Activated CD4-positive, alpha-beta memory T cell treated with anti-CD3 and anti-CD28 coated beads, Interleukin-2, amount 10 ng/mL, durations not matched to agents 7 days and 5 days (primary cell): Measurements from ENCODE around the gene ANKFY1. TPM values are rescaled to one million over a fixed set of nuclear protein-coding genes. Genes with fewer than 3 reads are reported as not detected.
A peak's percentile ranks its signal among the peaks of the same experiment; 100 is the strongest.

Experiments used
- CTCF ChIA-PET: fragments of 350-600 bp; sonication (Branson Sonifier 250); formaldehyde crosslinking; loops from one replicate; lab custom pipeline; 2021; ENCODE audit warnings: antibody characterized with exemption, inconsistent platforms; lab: Charles Lee
- POLR2A ChIA-PET: fragments of 350-600 bp; sonication (Branson Sonifier 250); formaldehyde crosslinking; loops from one replicate; lab custom pipeline; 2021; ENCODE audit warnings: antibody characterized with exemption; lab: Charles Lee
- DNase-seq: peaks from one replicate; pipeline ENCODE4 v3.0.0-alpha.2; 2020
- H3K27ac Mint-ChIP-seq: one replicate; pipeline ENCODE4 v1.8.0; 2021; ENCODE audit warnings: mild to moderate bottlenecking, mixed read lengths
- H3K27me3 Mint-ChIP-seq: one replicate; pipeline ENCODE4 v1.8.0; 2021; ENCODE audit warnings: mixed read lengths
- H3K36me3 Mint-ChIP-seq: one replicate; pipeline ENCODE4 v1.8.0; 2021; ENCODE audit warnings: low read depth, mixed read lengths
- H3K4me1 Mint-ChIP-seq: one replicate; pipeline ENCODE4 v1.8.0; 2021; ENCODE audit warnings: mixed read lengths
- H3K4me3 Mint-ChIP-seq: one replicate; pipeline ENCODE4 v1.8.0; 2021; ENCODE audit warnings: mild to moderate bottlenecking, mixed read lengths
- H3K9me3 Mint-ChIP-seq: one replicate; pipeline ENCODE4 v1.8.0; 2021; ENCODE audit warnings: mixed read lengths
- total RNA-seq, 2 experiments: library from RNA; stranded (reverse); gene quantifications; one replicate each; pipeline ENCODE4 v1.2.3, GENCODE V29; 2021

Gene ANKFY1
- total RNA-seq, 2 experiments from 2014 or later, result 70.7 to 71.6 TPM

GRCh38 chr17:4184811-4185210 is 79.0 kb downstream of the ANKFY1 start:
- Mint-ChIP-seq H3K36me3 (peaks cover 71% of the 10 kb centered on the region), H3K9me3 (no peaks in the 10 kb centered on the region), H3K27me3 (no peaks in the 10 kb centered on the region), H3K4me3 (no peak overlapping the region), H3K27ac (no peak overlapping the region), H3K4me1 (peaks cover 11% of the 10 kb centered on the region)
- no peak for DNase-seq
- POLR2A ChIA-PET, result interaction anchor here (0.8 kb wide), 1 partner anchor 380 kb away, joined by 3 read pairs; no protein-coding TSS in a partner anchor
- CTCF ChIA-PET, result no interaction called here

DNA sequence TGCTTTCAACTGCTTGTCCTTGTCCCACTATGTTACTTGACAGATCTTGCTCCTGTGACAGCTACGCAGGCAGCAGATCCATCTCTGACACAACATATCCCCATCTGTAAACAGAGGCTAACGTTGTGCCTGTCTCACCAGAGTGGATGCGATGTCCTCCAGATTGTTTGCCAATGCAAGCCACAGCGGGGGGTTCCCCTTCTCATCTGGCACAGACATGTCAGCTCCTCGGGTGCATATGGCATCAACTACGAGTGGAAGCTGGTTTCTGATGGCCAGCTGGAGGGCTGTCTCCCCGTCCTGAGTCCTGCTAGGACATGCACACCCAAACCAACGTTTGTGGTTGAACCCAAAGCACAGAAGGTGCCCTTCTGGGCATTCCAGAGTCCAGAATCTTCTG is 81.7 kb downstream of the ANKFY1 start:
- Mint-ChIP-seq H3K4me3 (no peak overlapping the region), H3K4me1 (peaks cover 18% of the 10 kb centered on the region), H3K36me3 (peaks cover 75% of the 10 kb centered on the region), H3K9me3 (no peaks in the 10 kb centered on the region), H3K27me3 (no peaks in the 10 kb centered on the region), H3K27ac (no peak overlapping the region)
- no peak for DNase-seq
- ChIA-PET CTCF (interaction anchor here (0.6 kb wide), 1 partner anchor 18 kb away, joined by 3 read pairs; no protein-coding TSS in a partner anchor), POLR2A (interaction anchor here (1.9 kb wide), 1 partner anchor 39 kb away, joined by 8 read pairs; the partner anchor contains the start of genes CYB5D2 and ZZEF1)

GRCh38 chr17:4180791-4181190 is 83.0 kb downstream of the ANKFY1 start:
- POLR2A ChIA-PET, result interaction anchor here (1.9 kb wide), 1 partner anchor 38 kb away, joined by 8 read pairs; the partner anchor contains the start of genes CYB5D2 and ZZEF1
- CTCF ChIA-PET, result interaction anchor here (1.0 kb wide), 1 partner anchor 19 kb away, joined by 3 read pairs; no protein-coding TSS in a partner anchor
- H3K27ac Mint-ChIP-seq, result no peak overlapping the region
- no peaks in the 10 kb centered on the region for H3K27me3 Mint-ChIP-seq
- H3K36me3 Mint-ChIP-seq, result peaks cover 75% of the 10 kb centered on the region
- H3K4me3 Mint-ChIP-seq, result no peak overlapping the region
- no peak for DNase-seq
- no peaks in the 10 kb centered on the region for H3K9me3 Mint-ChIP-seq
- peaks cover 30% of the 10 kb centered on the region for H3K4me1 Mint-ChIP-seq

DNA sequence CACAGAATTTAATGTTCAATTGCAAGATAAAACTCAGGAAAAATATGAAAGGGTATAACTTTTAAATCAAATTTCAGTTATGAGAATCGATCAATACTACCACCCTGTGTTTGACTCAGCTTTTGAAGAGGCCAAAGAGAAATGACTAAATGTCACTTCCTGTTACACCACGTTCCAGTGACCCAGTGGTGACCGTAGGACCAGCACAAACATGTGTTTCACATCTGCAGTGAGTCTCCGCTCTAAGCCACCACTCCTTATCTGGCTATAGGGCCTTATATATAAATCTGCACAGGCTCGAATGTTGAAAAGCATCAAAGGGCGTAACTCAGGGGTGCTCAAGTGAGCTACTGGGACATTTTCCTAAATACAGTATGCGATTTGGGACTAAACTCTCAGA is 84.7 kb downstream of the ANKFY1 start:
- Mint-ChIP-seq H3K36me3 (peaks cover 81% of the 10 kb centered on the region), H3K27ac (peak overlapping the region; percentile 49), H3K4me1 (peaks cover 46% of the 10 kb centered on the region), H3K4me3 (no peak overlapping the region), H3K9me3 (no peaks in the 10 kb centered on the region), H3K27me3 (no peaks in the 10 kb centered on the region)
- CTCF ChIA-PET, result interaction anchor here (0.6 kb wide), 1 partner anchor 21 kb away, joined by 3 read pairs; no protein-coding TSS in a partner anchor
- POLR2A ChIA-PET, result interaction anchor here (1.2 kb wide), 1 partner anchor 23 kb away, joined by 3 read pairs; no protein-coding TSS in a partner anchor
- no peak for DNase-seq

DNA sequence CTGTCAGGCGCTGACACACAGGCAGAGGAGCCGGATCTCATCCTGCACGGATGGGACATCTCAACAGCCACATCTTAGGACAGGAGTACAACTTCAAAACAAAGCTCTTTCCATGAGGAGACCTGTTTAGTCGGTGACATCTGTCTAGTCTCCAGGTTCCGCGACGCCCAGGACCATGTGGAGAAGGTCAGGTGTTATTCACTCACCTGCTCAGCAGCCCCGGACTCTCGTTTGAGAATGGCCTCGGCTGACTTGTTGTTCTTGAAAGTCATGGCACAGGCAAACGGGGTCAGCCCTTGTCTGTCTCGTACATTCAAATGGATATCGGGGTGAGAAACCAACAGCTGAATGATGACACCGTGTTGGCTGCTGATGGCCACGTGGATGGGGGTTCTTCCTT is 85.1 kb downstream of the ANKFY1 start:
- Mint-ChIP-seq H3K4me3 (no peak overlapping the region), H3K27me3 (no peaks in the 10 kb centered on the region), H3K4me1 (peaks cover 50% of the 10 kb centered on the region), H3K27ac (peak overlapping the region; percentile 63), H3K36me3 (peaks cover 81% of the 10 kb centered on the region), H3K9me3 (no peaks in the 10 kb centered on the region)
- ChIA-PET CTCF (interaction anchor here (1.4 kb wide), 1 partner anchor 21 kb away, joined by 4 read pairs; no protein-coding TSS in a partner anchor), POLR2A (interaction anchor here (1.2 kb wide), 1 partner anchor 22 kb away, joined by 3 read pairs; no protein-coding TSS in a partner anchor)
- no peak for DNase-seq

DNA sequence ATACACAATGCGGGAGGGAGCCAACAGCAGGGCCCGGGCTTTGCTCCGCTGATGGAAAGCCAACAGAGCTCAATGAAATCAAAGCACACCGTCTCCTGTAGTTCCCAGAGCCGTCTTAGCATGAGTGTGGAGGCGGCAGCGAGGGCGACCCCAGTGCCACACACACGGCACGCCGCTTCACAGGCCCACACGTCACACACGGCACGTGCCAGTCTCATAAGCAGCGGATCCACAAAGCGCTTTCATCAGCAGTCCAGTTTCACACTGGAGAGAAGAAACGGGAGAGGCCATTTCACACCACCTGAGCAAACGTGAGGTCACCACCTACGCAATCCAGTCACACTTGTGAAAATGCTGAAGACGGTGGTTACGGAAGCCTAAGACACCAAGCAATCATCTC is 86.0 kb downstream of the ANKFY1 start:
- no peaks in the 10 kb centered on the region for H3K9me3 Mint-ChIP-seq
- H3K27me3 Mint-ChIP-seq, result no peaks in the 10 kb centered on the region
- H3K4me3 Mint-ChIP-seq, result no peak overlapping the region
- CTCF ChIA-PET, result interaction anchor here (1.0 to 1.4 kb wide), 2 partner anchors 8 to 22 kb away, joined by 3 to 4 read pairs; no protein-coding TSS in a partner anchor
- peak overlapping the region; percentile 100 for H3K27ac Mint-ChIP-seq
- peaks cover 81% of the 10 kb centered on the region for H3K36me3 Mint-ChIP-seq
- POLR2A ChIA-PET, result interaction anchor here (1.0 to 3.8 kb wide), 4 partner anchors 12 to 34 kb away, joined by 3 to 71 read pairs (median 12); partner anchors contain the start of genes CYB5D2 and ZZEF1
- H3K4me1 Mint-ChIP-seq, result peaks cover 50% of the 10 kb centered on the region
- no peak for DNase-seq

GRCh38 chr17:4176808-4177472 is 86.8 kb downstream of the ANKFY1 start:
- ChIA-PET POLR2A (interaction anchor here (0.6 to 3.8 kb wide), 11 partner anchors 11 to 213 kb away, joined by 3 to 71 read pairs (median 6); partner anchors contain the start of genes ATP2A3, CYB5D2 and ZZEF1), CTCF (interaction anchor here (0.7 to 1.8 kb wide), 8 partner anchors 9 to 263 kb away, joined by 3 to 7 read pairs (median 4); no protein-coding TSS in a partner anchor)
- no peak for DNase-seq
- Mint-ChIP-seq H3K4me1 (peaks cover 50% of the 10 kb centered on the region), H3K27ac (peak overlapping the region; percentile 100), H3K9me3 (no peaks in the 10 kb centered on the region), H3K4me3 (no peak overlapping the region), H3K36me3 (peaks cover 82% of the 10 kb centered on the region), H3K27me3 (no peaks in the 10 kb centered on the region)

- peaks cover 82% of the 10 kb centered on the region for H3K36me3 Mint-ChIP-seq
- ChIA-PET POLR2A (interaction anchor here (0.6 to 3.8 kb wide), 12 partner anchors 10 to 212 kb away, joined by 3 to 71 read pairs (median 8); partner anchors contain the start of genes ANKFY1, ATP2A3, CYB5D2 and ZZEF1), CTCF (interaction anchor here (0.7 to 1.8 kb wide), 7 partner anchors 11 to 262 kb away, joined by 3 to 7 read pairs (median 3); no protein-coding TSS in a partner anchor)
- H3K4me3 Mint-ChIP-seq, result peak overlapping the region; percentile 70
- H3K27me3 Mint-ChIP-seq, result no peaks in the 10 kb centered on the region
- H3K9me3 Mint-ChIP-seq, result no peaks in the 10 kb centered on the region
- peak; percentile 58 for DNase-seq
- peaks cover 50% of the 10 kb centered on the region for H3K4me1 Mint-ChIP-seq
- peak overlapping the region; percentile 100 for H3K27ac Mint-ChIP-seq
These were observed 87.6 kb downstream of the ANKFY1 start for GRCh38 chr17:4175921-4176807.

GRCh38 chr17:4174556-4174955 is 89.2 kb downstream of the ANKFY1 start:
- ChIA-PET POLR2A (interaction anchor here (3.7 to 3.8 kb wide), 2 partner anchors 14 to 31 kb away, joined by 22 to 71 read pairs; partner anchors contain the start of genes CYB5D2 and ZZEF1), CTCF (no interaction called here)
- H3K4me1 Mint-ChIP-seq, result peaks cover 50% of the 10 kb centered on the region
- DNase-seq, result no peak
- no peak overlapping the region for H3K4me3 Mint-ChIP-seq
- peaks cover 89% of the 10 kb centered on the region for H3K36me3 Mint-ChIP-seq
- H3K27ac Mint-ChIP-seq, result peak overlapping the region; percentile 100
- H3K9me3 Mint-ChIP-seq, result no peaks in the 10 kb centered on the region
- H3K27me3 Mint-ChIP-seq, result no peaks in the 10 kb centered on the region

DNA sequence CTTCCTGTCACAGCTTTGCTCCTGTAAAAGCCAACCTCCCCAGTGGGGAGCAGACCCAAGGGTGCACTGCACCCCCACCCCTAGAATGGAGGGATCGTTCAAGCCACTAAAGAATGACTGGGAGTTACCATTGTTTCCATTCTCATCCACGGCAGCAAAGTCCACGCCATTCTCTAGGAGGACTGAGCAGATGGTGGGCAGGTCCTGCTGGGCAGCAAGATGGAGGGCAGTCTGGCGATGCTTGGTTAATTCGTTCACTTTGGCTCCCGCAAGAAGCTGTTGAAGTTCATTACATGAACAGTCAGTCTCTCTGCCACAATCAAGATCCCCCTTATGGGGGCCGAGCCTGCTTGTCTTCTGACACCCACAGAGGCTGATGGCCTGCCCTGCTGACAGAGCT is 90.0 kb downstream of the ANKFY1 start:
- POLR2A ChIA-PET, result interaction anchor here (3.7 to 3.8 kb wide), 2 partner anchors 13 to 30 kb away, joined by 22 to 71 read pairs; partner anchors contain the start of genes CYB5D2 and ZZEF1
- H3K27me3 Mint-ChIP-seq, result no peaks in the 10 kb centered on the region
- DNase-seq, result no peak
- H3K4me1 Mint-ChIP-seq, result peaks cover 46% of the 10 kb centered on the region
- H3K36me3 Mint-ChIP-seq, result peaks cover 89% of the 10 kb centered on the region
- H3K9me3 Mint-ChIP-seq, result no peaks in the 10 kb centered on the region
- H3K27ac Mint-ChIP-seq, result peak overlapping the region; percentile 100
- no peak overlapping the region for H3K4me3 Mint-ChIP-seq
- CTCF ChIA-PET, result no interaction called here

DNA sequence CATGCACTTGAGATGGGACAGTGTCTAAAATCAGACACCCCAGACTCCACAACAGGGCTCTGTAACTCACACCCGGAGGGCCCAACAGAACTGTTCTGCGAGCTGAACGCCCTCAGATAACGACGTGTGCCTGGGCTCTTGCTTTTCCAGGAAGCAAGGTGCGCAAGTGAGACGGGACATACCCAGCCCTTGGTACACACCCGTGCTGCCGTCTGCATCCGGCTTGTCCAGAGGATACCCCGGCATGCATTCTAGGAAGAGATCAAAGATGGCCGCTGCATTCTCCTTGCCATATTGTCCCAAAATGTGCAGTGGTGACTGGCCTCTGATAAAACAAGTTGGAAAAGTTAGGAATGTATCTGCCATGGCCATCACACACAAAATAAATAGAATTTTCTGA is 91.4 kb downstream of the ANKFY1 start:
- Mint-ChIP-seq H3K27ac (no peak overlapping the region), H3K4me3 (no peak overlapping the region), H3K27me3 (no peaks in the 10 kb centered on the region), H3K9me3 (no peaks in the 10 kb centered on the region), H3K36me3 (peaks cover 84% of the 10 kb centered on the region), H3K4me1 (peaks cover 35% of the 10 kb centered on the region)
- ChIA-PET CTCF (no interaction called here), POLR2A (no interaction called here)
- DNase-seq, result no peak
